Retinal pigment epithelial cell (primary cell): ENCODE data around the gene ZNF497.
A peak's percentile ranks its signal among the peaks of the same experiment; 100 is the strongest.
"Not testable (repeated sequence)": the region's sequence is repeated elsewhere in the genome, so short reads cannot be mapped to it uniquely, and the experiment has no call there.

Experiments used
- DNase-seq: peaks from one replicate; pipeline ENCODE4 v3.0.0-alpha.2; 2010; ENCODE audit warnings: low read depth
- H3K4me3 ChIP-seq: 2 replicates; pipeline ENCODE4 v1.5.1; 2011; ENCODE audit warnings: mild to moderate bottlenecking, low read length, control low read depth, moderate library complexity
- TF ChIP-seq, protein P1 (sequence below): conservative IDR thresholded peaks from 2 replicates; pipeline ENCODE4 v1.5.1; 2011; ENCODE audit warnings: low read depth, low read length, control low read depth, inconsistent platforms

Gene ZNF497

DNA sequence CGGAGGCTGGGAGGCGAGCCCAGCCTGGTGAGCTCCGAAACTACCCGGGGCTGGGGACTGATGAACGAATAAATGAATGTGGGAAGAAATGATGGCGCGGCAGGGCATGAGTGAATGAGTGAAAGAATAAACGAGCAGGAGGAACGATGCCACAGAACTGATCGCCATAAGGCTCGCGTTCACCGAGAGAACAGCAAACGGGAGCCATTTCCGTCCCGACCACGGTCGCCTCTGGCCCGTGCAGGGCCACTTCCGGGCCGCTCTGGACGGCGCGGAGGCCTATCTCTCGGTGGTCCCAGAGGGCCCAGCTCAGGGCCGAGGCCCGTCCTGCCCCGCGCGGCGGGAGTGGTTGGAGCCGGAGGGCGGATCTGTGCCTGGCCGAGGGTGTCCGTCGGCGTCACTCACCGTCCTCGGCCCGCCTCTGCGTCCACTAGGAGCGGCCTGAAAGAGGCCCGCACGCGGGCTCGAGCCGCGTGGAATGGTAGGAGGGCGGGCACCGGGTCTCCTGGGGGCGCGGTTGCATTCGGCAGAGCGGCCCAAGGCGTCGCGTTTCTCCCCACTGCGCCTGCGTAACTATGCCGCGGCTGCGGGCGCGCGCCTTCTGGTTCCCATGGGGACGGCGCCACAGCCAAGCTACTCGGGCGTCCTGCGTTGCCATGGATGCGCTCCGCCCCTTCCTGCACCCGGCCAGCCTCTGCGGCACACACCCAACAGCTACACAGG, at the start of gene ZNF497:
Gene ZNF497 (minus strand): TSS at position 480 of the 723 bp plus-strand sequence. CDS start 5,116 bp downstream, outside the sequence.
- peak within 1 kb of the TSS; percentile 76 for H3K4me3 ChIP-seq
- TF ChIP-seq, protein P1, sequence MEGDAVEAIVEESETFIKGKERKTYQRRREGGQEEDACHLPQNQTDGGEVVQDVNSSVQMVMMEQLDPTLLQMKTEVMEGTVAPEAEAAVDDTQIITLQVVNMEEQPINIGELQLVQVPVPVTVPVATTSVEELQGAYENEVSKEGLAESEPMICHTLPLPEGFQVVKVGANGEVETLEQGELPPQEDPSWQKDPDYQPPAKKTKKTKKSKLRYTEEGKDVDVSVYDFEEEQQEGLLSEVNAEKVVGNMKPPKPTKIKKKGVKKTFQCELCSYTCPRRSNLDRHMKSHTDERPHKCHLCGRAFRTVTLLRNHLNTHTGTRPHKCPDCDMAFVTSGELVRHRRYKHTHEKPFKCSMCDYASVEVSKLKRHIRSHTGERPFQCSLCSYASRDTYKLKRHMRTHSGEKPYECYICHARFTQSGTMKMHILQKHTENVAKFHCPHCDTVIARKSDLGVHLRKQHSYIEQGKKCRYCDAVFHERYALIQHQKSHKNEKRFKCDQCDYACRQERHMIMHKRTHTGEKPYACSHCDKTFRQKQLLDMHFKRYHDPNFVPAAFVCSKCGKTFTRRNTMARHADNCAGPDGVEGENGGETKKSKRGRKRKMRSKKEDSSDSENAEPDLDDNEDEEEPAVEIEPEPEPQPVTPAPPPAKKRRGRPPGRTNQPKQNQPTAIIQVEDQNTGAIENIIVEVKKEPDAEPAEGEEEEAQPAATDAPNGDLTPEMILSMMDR, result no peak
- peak; percentile 71 for DNase-seq

DNA sequence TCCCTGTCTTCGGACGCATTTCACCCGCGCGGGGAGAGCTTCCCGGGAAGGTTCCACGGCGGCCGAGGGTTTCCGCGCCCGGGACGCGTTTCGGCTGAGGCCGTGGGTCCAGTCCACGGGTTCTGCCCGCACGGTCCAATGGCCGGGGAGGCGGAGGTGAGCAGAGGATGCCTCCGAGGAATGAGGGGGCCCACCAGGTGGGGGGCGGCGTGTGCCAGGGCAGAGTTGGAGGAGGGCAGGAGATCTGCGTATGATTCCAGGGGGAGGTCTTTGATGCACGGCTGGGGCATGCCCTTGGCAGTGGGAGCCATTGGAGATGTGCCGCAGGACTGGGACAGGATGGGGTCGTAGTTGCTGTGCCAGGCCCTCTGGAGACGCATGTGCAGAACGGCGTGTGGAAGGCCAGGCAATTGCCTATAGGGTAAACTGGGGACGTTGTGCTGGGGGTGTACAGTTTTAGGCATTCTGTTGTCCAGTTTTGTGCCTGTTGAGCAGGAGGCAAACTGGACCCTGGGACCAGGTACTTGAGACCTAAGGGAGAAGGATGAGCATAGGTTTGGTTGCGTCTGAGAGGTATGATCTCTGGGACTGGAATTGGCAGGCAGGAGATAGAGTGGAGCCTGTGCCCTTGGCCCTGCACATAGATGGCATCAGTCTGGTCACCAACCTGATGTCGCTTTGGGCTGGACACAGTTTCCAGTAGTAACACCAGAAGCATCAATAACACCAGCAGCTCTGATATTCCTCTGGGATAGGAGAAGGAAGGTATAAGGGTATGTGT, 46.6 kb upstream of the ZNF497 start:
- DNase-seq, result no peak
- TF ChIP-seq, protein P1, result no peak
- H3K4me3 ChIP-seq, result peak overlapping the region; percentile 88

GRCh38 chr19:58408152-58409009, 45.8 kb upstream of the ZNF497 start, which contains the start of gene ZNF584:
ZNF584 (plus strand) TSS chr19:58408649; CDS start chr19:58409148, 499 bp downstream.
- DNase-seq, result peak; percentile 74
- TF ChIP-seq, protein P1, result peak; percentile 13
- peak within 1 kb of the TSS; percentile 88 for H3K4me3 ChIP-seq

- no peak for DNase-seq
- peak overlapping the region; percentile 88 for H3K4me3 ChIP-seq
- TF ChIP-seq, protein P1, result no peak
These were observed 45.2 kb upstream of the ZNF497 start for GRCh38 chr19:58407658-58408151.

- TF ChIP-seq, protein P1, result peak; percentile 46
- DNase-seq, result no peak
- peak overlapping the region; percentile 88 for H3K4me3 ChIP-seq
These were observed 44.5 kb upstream of the ZNF497 start for GRCh38 chr19:58406818-58407657.

DNA sequence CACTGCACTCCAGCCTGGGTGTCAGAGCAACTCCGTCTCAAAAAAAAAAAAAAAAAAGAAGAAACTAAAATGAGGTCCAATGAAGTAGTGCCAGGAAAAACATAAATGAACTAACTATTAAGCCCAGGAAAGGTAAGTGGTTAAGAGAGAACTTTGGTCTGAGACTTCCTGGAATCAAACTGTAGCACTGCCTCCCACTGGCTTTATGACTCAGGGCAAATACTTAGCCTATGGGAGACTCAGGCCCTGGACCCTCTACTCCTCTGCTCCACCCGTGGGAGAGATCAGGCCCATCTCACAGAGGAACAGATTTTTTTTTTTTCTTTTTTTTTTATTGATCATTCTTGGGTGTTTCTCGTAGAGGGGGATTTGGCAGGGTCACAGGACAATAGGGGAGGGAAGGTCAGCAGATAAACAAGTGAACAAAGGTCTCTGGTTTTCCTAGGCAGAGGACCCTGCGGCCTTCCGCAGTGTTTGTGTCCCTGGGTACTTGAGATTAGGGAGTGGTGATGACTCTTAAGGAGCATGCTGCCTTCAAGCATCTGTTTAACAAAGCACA, 41.4 kb upstream of the ZNF497 start:
- DNase-seq, H3K4me3 ChIP-seq: not testable (repeated sequence)
